Bronchial epithelial cell (primary cell): Measurements from ENCODE around the gene FAM171A2. TPM values are rescaled to one million over a fixed set of nuclear protein-coding genes. Genes with fewer than 3 reads are reported as not detected.

Experiments
- DNase-seq: peaks from one replicate; pipeline ENCODE4 v3.0.0-alpha.2; 2010; ENCODE audit warnings: low read depth
- FAIRE-seq: peaks from 2 replicates; lab custom pipeline; 2011; peaks lifted over from hg19 to GRCh38; lab: Jason Lieb, UNC
- H3K27me3 ChIP-seq: 2 replicates; pipeline ENCODE4 v1.5.1; 2011; ENCODE audit warnings: low read length; ENCODE audit not compliant: control insufficient read depth, insufficient read depth
- H3K36me3 ChIP-seq: 2 replicates; pipeline ENCODE4 v1.5.1; 2011; ENCODE audit warnings: low read length; ENCODE audit not compliant: control insufficient read depth, insufficient read depth
- H3K4me3 ChIP-seq: 2 replicates; pipeline ENCODE4 v1.5.1; 2011; ENCODE audit warnings: mild to moderate bottlenecking, low read depth, low read length, control low read depth
- total RNA-seq: library from RNA; depleted of rRNA; stranded (reverse); fragments of >200 nt; gene quantifications from 2 replicates; pipeline ENCODE4 v1.2.1, GENCODE V29; 2014
- TF ChIP-seq, protein P1 (sequence below): IDR thresholded peaks from 2 replicates; pipeline ENCODE4 v1.5.1; 2011; ENCODE audit warnings: mild to moderate bottlenecking, moderate library complexity, low read length, control low read depth, inconsistent platforms; ENCODE audit not compliant: insufficient read depth, severe bottlenecking

Gene FAM171A2
- total RNA-seq, 1 donor from 2014 or later = 0.53 TPM

DNA sequence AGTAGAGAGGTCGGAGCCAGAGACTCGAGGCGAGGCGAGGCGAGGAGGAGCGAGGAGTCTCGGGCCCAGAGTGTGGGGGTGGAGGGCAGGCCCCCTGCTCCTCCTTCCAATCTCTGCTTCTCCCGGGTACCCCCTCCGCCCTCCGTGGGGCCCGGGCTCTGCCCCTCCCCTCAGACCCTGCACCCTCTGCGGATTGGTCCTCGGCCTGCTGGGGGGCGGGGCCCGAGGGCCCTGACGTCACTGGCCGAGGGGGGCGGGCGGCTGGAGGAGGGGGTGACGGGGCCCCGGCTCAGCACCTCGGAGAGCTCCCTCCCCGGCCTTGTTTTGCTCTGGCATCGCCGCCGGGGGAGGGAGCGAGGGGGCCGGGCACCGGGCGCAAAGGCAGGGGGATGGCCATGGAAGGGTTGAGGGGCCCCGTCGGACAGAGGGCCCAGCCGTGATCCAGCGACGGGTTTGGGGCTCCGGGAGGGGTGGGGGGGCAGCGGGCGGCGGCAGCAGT, 55.3 kb downstream of the FAM171A2 start, which contains the start of gene RUNDC3A:
Gene RUNDC3A, plus strand, starts transcription at position 282 of the 499 bp plus-strand sequence. CDS start 232 bp downstream, outside the sequence.
- FAIRE-seq (no peak), DNase-seq (peak; percentile 52)
- H3K36me3 ChIP-seq = no peaks in the 10 kb centered on the region
- TF ChIP-seq, protein P1, sequence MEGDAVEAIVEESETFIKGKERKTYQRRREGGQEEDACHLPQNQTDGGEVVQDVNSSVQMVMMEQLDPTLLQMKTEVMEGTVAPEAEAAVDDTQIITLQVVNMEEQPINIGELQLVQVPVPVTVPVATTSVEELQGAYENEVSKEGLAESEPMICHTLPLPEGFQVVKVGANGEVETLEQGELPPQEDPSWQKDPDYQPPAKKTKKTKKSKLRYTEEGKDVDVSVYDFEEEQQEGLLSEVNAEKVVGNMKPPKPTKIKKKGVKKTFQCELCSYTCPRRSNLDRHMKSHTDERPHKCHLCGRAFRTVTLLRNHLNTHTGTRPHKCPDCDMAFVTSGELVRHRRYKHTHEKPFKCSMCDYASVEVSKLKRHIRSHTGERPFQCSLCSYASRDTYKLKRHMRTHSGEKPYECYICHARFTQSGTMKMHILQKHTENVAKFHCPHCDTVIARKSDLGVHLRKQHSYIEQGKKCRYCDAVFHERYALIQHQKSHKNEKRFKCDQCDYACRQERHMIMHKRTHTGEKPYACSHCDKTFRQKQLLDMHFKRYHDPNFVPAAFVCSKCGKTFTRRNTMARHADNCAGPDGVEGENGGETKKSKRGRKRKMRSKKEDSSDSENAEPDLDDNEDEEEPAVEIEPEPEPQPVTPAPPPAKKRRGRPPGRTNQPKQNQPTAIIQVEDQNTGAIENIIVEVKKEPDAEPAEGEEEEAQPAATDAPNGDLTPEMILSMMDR = no peak
- H3K4me3 ChIP-seq = peak within 1 kb of the TSS; percentile 47
- no peaks in the 10 kb centered on the region for H3K27me3 ChIP-seq

DNA sequence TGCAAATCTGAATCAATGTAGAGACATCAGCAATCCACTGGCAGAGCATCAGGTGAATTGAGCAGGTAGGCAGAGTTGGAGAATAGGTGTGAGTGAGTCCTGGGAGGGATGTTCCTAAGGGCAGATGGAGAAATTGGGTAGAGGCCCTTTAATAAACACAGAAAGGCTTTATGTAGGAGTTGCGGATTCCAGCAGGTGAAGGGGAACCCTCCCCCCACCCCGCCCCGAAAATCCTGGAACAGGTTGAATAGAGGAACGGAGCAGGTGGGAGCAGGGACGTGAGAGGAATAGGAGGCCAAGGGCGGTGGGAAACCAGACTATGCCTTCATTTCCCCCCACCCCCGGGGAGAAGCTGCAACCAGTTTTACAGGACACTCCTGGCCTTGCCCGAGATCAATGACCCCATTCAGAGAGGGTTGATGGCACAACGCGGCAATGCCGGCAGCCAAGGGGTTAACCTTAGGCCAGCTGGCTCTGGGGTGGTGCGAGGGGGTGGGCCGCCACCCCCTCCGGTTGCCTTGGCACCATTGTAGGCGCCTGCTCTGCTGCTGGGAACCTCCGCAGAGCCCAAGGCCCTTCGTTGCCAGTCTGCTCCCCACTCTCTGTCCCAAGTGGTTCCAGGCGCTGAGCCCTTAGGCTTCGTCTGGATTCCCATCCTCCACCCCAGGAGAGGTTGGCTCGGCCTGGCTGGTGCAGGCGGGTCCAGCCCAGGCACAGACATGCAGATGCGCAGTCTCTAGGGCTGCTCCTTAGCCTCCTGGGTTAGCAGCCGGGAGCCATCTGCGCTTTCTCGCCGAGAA, 56.1 kb downstream of the FAM171A2 start:
- H3K36me3 ChIP-seq = no peaks in the 10 kb centered on the region
- DNase-seq = peak; percentile 61
- no peak for FAIRE-seq
- H3K27me3 ChIP-seq = no peaks in the 10 kb centered on the region
- H3K4me3 ChIP-seq = peak overlapping the region; percentile 47
- TF ChIP-seq, protein P1 = no peak

DNA sequence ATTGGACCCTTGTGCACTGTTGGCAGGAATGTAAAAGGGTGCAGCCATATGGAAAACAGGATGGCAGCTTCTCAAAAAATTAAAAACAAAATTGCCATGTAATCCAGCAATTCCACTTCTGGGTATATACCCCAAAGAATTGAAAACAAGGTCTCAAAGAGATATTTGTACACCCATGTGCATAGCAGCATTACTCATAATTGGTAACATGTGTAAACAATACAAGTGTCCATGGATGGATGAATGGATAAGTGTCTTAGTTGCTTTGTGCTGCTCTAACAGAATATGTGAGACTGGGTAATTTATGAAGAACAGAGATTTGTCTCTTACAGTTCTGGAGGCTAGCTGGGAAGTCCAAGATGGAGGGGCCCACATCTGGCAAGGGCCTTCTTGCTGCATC, 59.0 kb downstream of the FAM171A2 start:
- H3K36me3 ChIP-seq = no peaks in the 10 kb centered on the region
- no peaks in the 10 kb centered on the region for H3K27me3 ChIP-seq
- H3K4me3 ChIP-seq = no peak overlapping the region
- no peak for FAIRE-seq
- no peak for DNase-seq
- TF ChIP-seq, protein P1 = no peak

Other genes with a start within 250 kb of the FAM171A2 start
- gene HDAC5, start 240.2 kb downstream of the FAM171A2 start, total RNA-seq = 18.4 TPM in 2 replicates
- 0.26 and 0.64 TPM in 2 replicates for gene HROB, start 221.9 kb downstream of the FAM171A2 start, total RNA-seq
- gene ASB16, start 193.1 kb downstream of the FAM171A2 start, total RNA-seq = not detected in 2 replicates
- 20.3 and 25.6 TPM in 2 replicates for gene TMUB2, start 176.9 kb downstream of the FAM171A2 start, total RNA-seq
- 32.4 and 46.3 TPM in 2 replicates for gene ATXN7L3, start 164.0 kb downstream of the FAM171A2 start, total RNA-seq
- 22.9 and 36.1 TPM in 2 replicates for gene UBTF, start 144.2 kb downstream of the FAM171A2 start, total RNA-seq
- gene SLC4A1, start 95.7 kb downstream of the FAM171A2 start, total RNA-seq = not detected in 2 replicates
- 0.26 and 3.1 TPM in 2 replicates for gene RUNDC3A, start 55.3 kb downstream of the FAM171A2 start, total RNA-seq
- 83.7 and 113 TPM in 2 replicates for gene SLC25A39, start 39.0 kb downstream of the FAM171A2 start, total RNA-seq
- 200 and 513 TPM in 2 replicates for gene GRN, start 18.6 kb downstream of the FAM171A2 start, total RNA-seq
- under 0.01 TPM in 1 of 2 replicates, not detected in the other for gene ITGA2B, start 25.8 kb upstream of the FAM171A2 start, total RNA-seq
- gene GPATCH8, start 139.6 kb upstream of the FAM171A2 start, total RNA-seq = 12.3 and 14.2 TPM in 2 replicates
- gene FZD2, start 193.6 kb upstream of the FAM171A2 start, total RNA-seq = under 0.01 and 0.13 TPM in 2 replicates